ENCODE data around the gene EXOC4.
"Not testable (repeated sequence)": the region's sequence is repeated elsewhere in the genome, so short reads cannot be mapped to it uniquely, and the experiment has no call there.

Gene EXOC4

DNA sequence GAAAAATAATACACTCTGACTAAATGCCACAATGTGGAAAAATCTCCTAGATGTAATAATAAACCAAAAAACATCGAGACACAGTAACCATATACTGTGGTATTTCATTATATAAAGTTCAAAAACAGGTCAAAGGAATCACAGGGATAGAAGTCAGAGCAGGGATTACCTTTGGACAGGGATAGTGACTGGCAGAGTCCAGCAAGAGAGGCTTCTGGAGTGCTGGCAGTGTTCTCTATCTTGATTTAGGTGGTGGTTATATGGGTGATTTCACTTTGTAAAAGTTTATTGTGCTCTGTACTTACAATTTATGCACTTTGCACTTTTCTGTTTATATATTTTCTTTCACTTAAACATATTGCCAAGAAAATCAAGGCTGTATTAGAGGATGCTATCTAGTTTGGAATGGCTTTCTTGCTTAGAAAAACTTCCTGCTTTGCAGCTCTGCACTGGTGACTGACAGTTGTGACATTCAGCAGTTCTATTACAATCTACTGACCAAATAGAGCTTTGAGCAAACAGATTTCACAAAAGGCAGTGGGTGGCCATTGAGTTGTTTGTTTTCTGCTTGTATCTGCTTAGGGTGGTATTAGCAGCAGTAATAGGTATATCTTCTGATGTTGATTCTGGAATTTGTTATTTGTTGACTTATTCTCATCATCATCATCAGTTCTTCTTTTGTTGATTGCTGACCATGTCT, 610.6 kb downstream of the EXOC4 start:
- no peak for DNase-seq (ENCODE audit: low spot score)

- DNase-seq (ENCODE audit: low spot score): no peak
Observed at GRCh38 chr7:133869556-133869955, 616.7 kb downstream of the EXOC4 start.

GRCh38 chr7:133871757-133872156, 618.9 kb downstream of the EXOC4 start:
- no peak for DNase-seq (ENCODE audit: low spot score)

- no peak for DNase-seq (ENCODE audit: low spot score)
Observed at GRCh38 chr7:133873187-133873586, 620.3 kb downstream of the EXOC4 start.

- no peak for DNase-seq (ENCODE audit: low spot score)
Observed at GRCh38 chr7:133873631-133874030, 620.8 kb downstream of the EXOC4 start.

GRCh38 chr7:133883591-133883990, 630.7 kb downstream of the EXOC4 start:
- DNase-seq (ENCODE audit: low spot score): no peak

- no peak for DNase-seq (ENCODE audit: low spot score)
Observed at GRCh38 chr7:133885213-133885612, 632.3 kb downstream of the EXOC4 start.

- DNase-seq (ENCODE audit: low spot score): no peak
Observed at GRCh38 chr7:133886086-133886485, 633.2 kb downstream of the EXOC4 start.

DNA sequence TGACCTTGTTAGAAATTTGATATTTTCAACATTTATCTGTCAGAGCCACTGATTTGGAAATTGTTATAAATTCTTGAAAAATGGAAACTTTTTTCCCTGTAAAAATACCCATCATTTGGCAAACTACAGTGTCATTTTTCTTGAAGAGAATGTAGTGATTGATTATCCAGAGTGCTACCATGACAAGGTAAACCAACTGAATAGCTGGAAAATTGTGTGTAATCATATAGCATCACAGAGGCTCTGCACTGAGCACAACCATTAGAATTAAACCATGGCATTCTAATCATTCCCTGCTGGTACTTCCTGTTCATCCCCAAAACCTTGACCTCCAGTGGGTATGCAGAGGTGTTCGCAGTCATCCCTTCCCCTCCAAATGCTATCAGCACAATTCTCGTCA, 633.9 kb downstream of the EXOC4 start:
- no peak for DNase-seq (ENCODE audit: low spot score)

GRCh38 chr7:133887459-133887858, 634.6 kb downstream of the EXOC4 start:
- DNase-seq (ENCODE audit: low spot score): no peak

- DNase-seq (ENCODE audit: low spot score): no peak
Observed at GRCh38 chr7:133888061-133888930, 635.4 kb downstream of the EXOC4 start.

DNA sequence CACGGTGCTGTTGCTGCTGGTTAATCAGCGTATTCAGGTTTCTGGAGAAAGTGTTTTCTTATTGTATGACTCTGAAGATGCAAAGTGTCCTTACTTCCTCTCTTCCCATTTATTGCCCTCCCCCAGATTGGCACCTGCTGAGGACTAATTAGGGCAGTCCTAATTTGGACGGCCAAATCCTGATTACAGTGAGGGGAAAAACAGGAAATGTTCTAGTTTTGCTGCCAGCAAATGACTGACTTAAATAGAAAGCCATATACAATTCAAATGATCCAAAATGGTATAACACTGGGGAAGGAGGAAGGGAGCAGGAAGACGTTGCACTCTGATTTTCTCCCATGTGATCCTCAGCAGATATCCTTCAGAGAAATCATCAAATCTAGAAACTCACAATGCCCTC, 651.9 kb downstream of the EXOC4 start:
- DNase-seq (ENCODE audit: low spot score): no peak

- not testable (repeated sequence) for DNase-seq (ENCODE audit: low spot score)
Observed at GRCh38 chr7:133906553-133906952, 653.7 kb downstream of the EXOC4 start.

GRCh38 chr7:133910761-133911160, 657.9 kb downstream of the EXOC4 start:
- DNase-seq (ENCODE audit: low spot score): no peak

- no peak for DNase-seq (ENCODE audit: low spot score)
Observed at GRCh38 chr7:133911724-133912123, 658.8 kb downstream of the EXOC4 start.

DNA sequence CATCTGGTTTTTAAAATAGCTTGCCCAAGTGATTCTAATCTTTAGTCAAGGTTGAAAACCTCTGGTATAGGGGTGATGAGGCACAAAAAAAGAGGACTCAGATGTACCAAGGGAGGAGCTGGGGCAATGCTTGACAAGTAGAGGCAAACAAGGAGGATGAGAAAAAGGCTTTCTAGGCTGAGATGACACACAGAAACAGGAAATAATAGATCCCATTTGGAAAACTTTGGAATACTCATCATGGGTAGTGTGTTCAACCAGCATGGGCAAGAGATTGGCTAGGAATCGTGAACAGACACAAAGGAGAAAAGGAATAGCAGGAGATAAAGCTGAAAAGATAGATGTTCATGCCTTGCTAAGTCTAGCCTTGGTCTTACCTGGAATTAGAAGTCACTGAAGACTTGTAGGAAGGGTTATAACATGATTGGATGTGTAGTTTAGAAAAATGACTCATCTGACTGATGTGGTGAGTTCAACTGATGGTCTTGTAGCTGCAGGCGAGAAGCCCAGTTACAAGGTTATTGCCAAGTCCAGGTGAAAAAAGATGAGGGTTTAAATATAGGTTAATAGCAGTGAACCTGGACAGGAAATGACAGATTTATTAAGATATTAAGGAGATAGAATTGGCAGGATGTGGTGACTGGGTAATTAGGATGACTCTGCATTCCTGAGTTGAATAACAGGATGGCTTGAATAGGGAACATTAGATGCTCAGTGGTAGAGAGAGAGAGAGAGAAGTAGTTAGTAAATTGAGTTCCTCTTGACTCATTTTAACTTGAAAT, 660.2 kb downstream of the EXOC4 start:
- DNase-seq (ENCODE audit: low spot score): no peak

- DNase-seq (ENCODE audit: low spot score): no peak
Observed at GRCh38 chr7:133916621-133917020, 663.7 kb downstream of the EXOC4 start.

DNA sequence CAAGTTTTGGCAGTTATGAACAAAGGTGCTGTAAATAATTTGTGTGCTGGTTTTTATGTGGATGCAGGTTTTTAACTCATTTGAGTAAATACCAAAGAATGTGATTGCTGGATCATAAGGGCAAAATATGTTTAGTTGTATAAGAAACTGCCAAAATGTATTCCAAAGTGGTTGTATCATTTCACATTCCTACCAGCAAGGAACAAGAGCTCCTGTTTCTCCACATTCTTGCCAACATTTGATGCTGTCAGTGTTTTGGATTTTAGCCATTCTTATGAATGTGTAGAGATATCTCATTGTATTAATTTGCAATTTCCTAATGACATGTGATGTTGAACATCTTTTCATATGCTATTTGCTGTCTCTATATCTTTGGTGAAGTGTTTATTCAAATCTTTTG, 666.9 kb downstream of the EXOC4 start:
- no peak for DNase-seq (ENCODE audit: low spot score)

GRCh38 chr7:133921635-133922182, 668.8 kb downstream of the EXOC4 start:
- no peak for DNase-seq (ENCODE audit: low spot score)

DNA sequence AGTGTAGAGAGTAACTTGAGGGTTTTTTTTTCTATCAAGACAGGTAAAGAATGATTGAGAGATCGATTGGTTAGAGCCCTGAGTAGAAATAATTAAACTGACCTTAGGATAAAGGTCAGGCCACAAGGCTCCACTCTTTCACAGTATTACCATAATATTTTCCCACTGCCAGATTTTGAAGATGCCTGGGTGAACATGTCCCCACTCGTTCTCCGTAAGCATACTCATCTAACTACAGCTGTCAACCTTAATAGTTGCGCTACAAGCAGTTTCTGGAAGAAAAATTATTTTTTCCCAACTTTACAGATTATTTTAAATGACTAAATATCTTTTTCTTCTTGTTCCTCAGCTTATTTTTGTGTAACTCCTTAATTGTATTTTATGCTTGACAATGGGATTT, 671.1 kb downstream of the EXOC4 start:
- DNase-seq (ENCODE audit: low spot score): no peak

- DNase-seq (ENCODE audit: low spot score): no peak
Observed at GRCh38 chr7:133931053-133931452, 678.2 kb downstream of the EXOC4 start.

- no peak for DNase-seq (ENCODE audit: low spot score)
Observed at GRCh38 chr7:133932591-133932990, 679.7 kb downstream of the EXOC4 start.

All from pons (tissue), 1 donor.